GM18499 (cell line): ENCODE data around the gene VSNL1.
A peak's percentile ranks its signal among the peaks of the same experiment; 100 is the strongest.

Experiments
- ATAC-seq: cut with Tn5 transposase; IDR thresholded peaks from one replicate; pipeline ENCODE4 v1.9.1; 2021; ENCODE audit warnings: moderate number of reproducible peaks; ENCODE audit not compliant: insufficient read depth, unreplicated experiment

VSNL1 gene

GRCh38 chr2:17578466-17578928, 38.0 kb downstream of the VSNL1 start:
- peak; percentile 60 for ATAC-seq

- no peak for ATAC-seq
These were observed 39.3 kb downstream of the VSNL1 start for GRCh38 chr2:17579605-17580318.

- no peak for ATAC-seq
These were observed 39.8 kb downstream of the VSNL1 start for GRCh38 chr2:17580319-17580715.

- ATAC-seq = no peak
These were observed 41.3 kb downstream of the VSNL1 start for GRCh38 chr2:17581831-17582230.

GRCh38 chr2:17583166-17583565, 42.7 kb downstream of the VSNL1 start:
- ATAC-seq = no peak

- ATAC-seq = no peak
These were observed 43.1 kb downstream of the VSNL1 start for GRCh38 chr2:17583646-17584045.

- no peak for ATAC-seq
These were observed 44.2 kb downstream of the VSNL1 start for GRCh38 chr2:17584689-17585088.

- ATAC-seq = no peak
These were observed 47.0 kb downstream of the VSNL1 start for GRCh38 chr2:17587469-17587868.

GRCh38 chr2:17588031-17588430, 47.5 kb downstream of the VSNL1 start:
- no peak for ATAC-seq

- no peak for ATAC-seq
These were observed 49.0 kb downstream of the VSNL1 start for GRCh38 chr2:17589406-17590035.

GRCh38 chr2:17590342-17590911, 49.9 kb downstream of the VSNL1 start:
- ATAC-seq = no peak

- ATAC-seq = no peak
These were observed 51.4 kb downstream of the VSNL1 start for GRCh38 chr2:17591846-17592245.

GRCh38 chr2:17592731-17593409, 52.4 kb downstream of the VSNL1 start:
- ATAC-seq = no peak

GRCh38 chr2:17593445-17593840, 52.9 kb downstream of the VSNL1 start:
- no peak for ATAC-seq

GRCh38 chr2:17593841-17594491, 53.5 kb downstream of the VSNL1 start:
- ATAC-seq = no peak

GRCh38 chr2:17594533-17595401, 54.3 kb downstream of the VSNL1 start:
- no peak for ATAC-seq

- ATAC-seq = no peak
These were observed 59.1 kb downstream of the VSNL1 start for GRCh38 chr2:17599617-17600016.

- ATAC-seq = no peak
These were observed 60.2 kb downstream of the VSNL1 start for GRCh38 chr2:17600556-17601204.

GRCh38 chr2:17604050-17604449, 63.6 kb downstream of the VSNL1 start:
- no peak for ATAC-seq
